SK-N-SH (cell line): ENCODE measurements around the gene TROAP. TPM values are rescaled to one million over a fixed set of nuclear protein-coding genes. Genes with fewer than 3 reads are reported as not detected.

Experiments
- CTCF ChIA-PET: fragments of 300-600, 350-600 bp; formaldehyde crosslinking; extraction: SDS; loops from one replicate; lab custom pipeline; 2021; lab: Yijun Ruan, JAX
- POLR2A ChIA-PET: fragments of 350-600 bp; sonication (Branson Sonifier 250); formaldehyde crosslinking; extraction: SDS; loops from one replicate; lab custom pipeline; 2020; ENCODE audit warnings: antibody characterized with exemption, inconsistent platforms; lab: Yijun Ruan, JAX
- DNase-seq: peaks from one replicate; pipeline ENCODE4 v3.0.0; 2012
- H2AFZ ChIP-seq: fragments of 200-600 bp; sonication (generic); 2 replicates; pipeline ENCODE4 v1.8.1; 2016; ENCODE audit warnings: antibody characterized with exemption, mild to moderate bottlenecking, low read depth
- H3F3A ChIP-seq: fragments of 200-600 bp; sonication (generic); replicated peaks from 2 replicates; pipeline ENCODE3; 2016; ENCODE audit warnings: antibody characterized with exemption, mild to moderate bottlenecking; ENCODE audit not compliant: insufficient read depth
- H3K27ac ChIP-seq, 2 experiments: fragments of 200-500 bp in 1 of 2; fragments of 200-600 bp in 1 of 2; sonication (Bioruptor generic) in 1 of 2; sonication (generic), shearing (Covaris generic) in 1 of 2; 2 replicates each; pipeline versions ENCODE4 v1.5.1 to v1.6.1; 2014 to 2016; ENCODE audit warnings: low read depth in 2 of 2, inconsistent platforms in 1 of 2, low read length in 1 of 2, mild to moderate bottlenecking in 1 of 2, mixed read lengths in 1 of 2
- H3K27me3 ChIP-seq: fragments of 200-600 bp; sonication (generic), shearing (Covaris generic); 2 replicates; pipeline ENCODE4 v1.6.1; 2016; ENCODE audit warnings: mixed run types; ENCODE audit not compliant: insufficient read depth
- H3K36me3 ChIP-seq, 2 experiments: fragments of 200-500 bp in 1 of 2; fragments of 200-600 bp in 1 of 2; sonication (Bioruptor generic) in 1 of 2; sonication (generic) in 1 of 2; replicated peaks in 1 of 2; 2 replicates each; pipeline versions ENCODE3 to v1.5.1; 2014 to 2016; ENCODE audit warnings: low read length in 1 of 2, mild to moderate bottlenecking in 1 of 2; ENCODE audit not compliant: insufficient read depth in 2 of 2, control insufficient read depth in 1 of 2
- H3K4me1 ChIP-seq, 2 experiments: fragments of 200-500 bp in 1 of 2; fragments of 200-600 bp in 1 of 2; sonication (Bioruptor generic) in 1 of 2; sonication (generic), shearing (Covaris generic) in 1 of 2; 2 replicates each; pipeline versions ENCODE4 v1.5.1 to v1.6.1; 2014 to 2016; ENCODE audit warnings: low read depth in 1 of 2, low read length in 1 of 2, mixed run types in 1 of 2; ENCODE audit not compliant: insufficient read depth in 2 of 2, control insufficient read depth in 1 of 2
- H3K4me2 ChIP-seq: fragments of 200-600 bp; sonication (generic), shearing (Covaris generic); 2 replicates; pipeline ENCODE4 v1.6.1; 2017; ENCODE audit warnings: mixed run types
- H3K4me3 ChIP-seq, 2 experiments: fragments of 200-500 bp in 1 of 2; fragments of 200-600 bp in 1 of 2; sonication (Bioruptor generic) in 1 of 2; sonication (generic), shearing (Covaris generic) in 1 of 2; 2 replicates each; pipeline versions ENCODE4 v1.5.1 to v1.8.1; 2014 to 2016; ENCODE audit warnings: low read depth in 2 of 2, inconsistent platforms in 1 of 2, low read length in 1 of 2, mild to moderate bottlenecking in 1 of 2, mixed read lengths in 1 of 2, moderate library complexity in 1 of 2
- H3K79me2 ChIP-seq: fragments of 200-600 bp; sonication (generic); 2 replicates; pipeline ENCODE4 v1.8.1; 2017; ENCODE audit warnings: mild to moderate bottlenecking; ENCODE audit not compliant: insufficient read depth
- H3K9ac ChIP-seq: fragments of 200-600 bp; sonication (generic); 2 replicates; pipeline ENCODE4 v1.6.1; 2017; ENCODE audit warnings: mixed run types
- H3K9me2 ChIP-seq: fragments of 200-600 bp; sonication (generic); 2 replicates; pipeline ENCODE4 v1.6.1; 2017; ENCODE audit warnings: mixed run types
- H3K9me3 ChIP-seq: fragments of 200-600 bp; sonication (generic); 2 replicates; pipeline ENCODE4 v1.6.1; 2017; ENCODE audit warnings: mixed run types, mild to moderate bottlenecking, moderate library complexity
- H4K20me1 ChIP-seq: fragments of 200-600 bp; sonication (generic); 2 replicates; pipeline ENCODE4 v1.6.1; 2017; ENCODE audit warnings: mild to moderate bottlenecking, mixed run types; ENCODE audit not compliant: insufficient read depth
- CHD2 ChIP-seq: fragments of 150-350 bp; IDR thresholded peaks from 2 replicates; pipeline ENCODE4 v1.6.1; 2018; ENCODE audit warnings: low read length; ENCODE audit not compliant: partially characterized antibody
- ELF1 ChIP-seq: IDR thresholded peaks from 2 replicates; pipeline ENCODE4 v1.4.0; 2012
- EZH2phosphoT487 ChIP-seq: fragments of 200-600 bp; sonication (generic); IDR thresholded peaks from 2 replicates; pipeline ENCODE4 v1.6.1; 2017; ENCODE audit warnings: low read depth, mixed run types, mild to moderate bottlenecking, antibody characterized with exemption, moderate library complexity, borderline replicate concordance
- FOXM1 ChIP-seq: IDR thresholded peaks from 2 replicates; pipeline ENCODE4 v1.4.0; 2012; ENCODE audit warnings: low read depth, mild to moderate bottlenecking
- GABPA ChIP-seq: IDR thresholded peaks from 2 replicates; pipeline ENCODE4 v1.4.0; 2012; ENCODE audit warnings: low read depth, mild to moderate bottlenecking
- MXI1 ChIP-seq: IDR thresholded peaks from 2 replicates; pipeline ENCODE4 v1.6.1; 2012; ENCODE audit warnings: mild to moderate bottlenecking, low read depth, low read length, improper control_type of control experiment
- NFIC ChIP-seq: IDR thresholded peaks from 2 replicates; pipeline ENCODE4 v1.4.0; 2012; ENCODE audit warnings: borderline replicate concordance
- RCOR1 ChIP-seq: fragments of 150-350 bp; IDR thresholded peaks from 2 replicates; pipeline ENCODE4 v1.6.1; 2017; ENCODE audit warnings: antibody characterized with exemption, low read length
- RXRA ChIP-seq: IDR thresholded peaks from 2 replicates; pipeline ENCODE4 v1.4.0; 2012; ENCODE audit warnings: low read depth, mild to moderate bottlenecking, borderline replicate concordance
- SIN3A ChIP-seq: IDR thresholded peaks from 2 replicates; pipeline ENCODE4 v1.6.1; 2012; ENCODE audit warnings: low read depth, mild to moderate bottlenecking, low read length, moderate library complexity, borderline replicate concordance
- TAF1 ChIP-seq: IDR thresholded peaks from 2 replicates; pipeline ENCODE4 v1.6.1; 2012; ENCODE audit warnings: low read depth, mild to moderate bottlenecking, low read length, moderate library complexity, borderline replicate concordance
- TEAD4 ChIP-seq: IDR thresholded peaks from 2 replicates; pipeline ENCODE4 v1.4.0; 2012; ENCODE audit warnings: mild to moderate bottlenecking, borderline replicate concordance; ENCODE audit not compliant: insufficient read depth
- YY1 ChIP-seq: IDR thresholded peaks from 2 replicates; pipeline ENCODE4 v1.4.0; 2012; ENCODE audit warnings: low read depth, mild to moderate bottlenecking
- WGBS: methylation state at CpG from one replicate; pipeline ENCODE4 v1.1.6; 2017; ENCODE audit warnings: low lambda C conversion rate; 5-methylcytosine and 5-hydroxymethylcytosine counted together
- polyA plus RNA-seq, 3 experiments: library from polyadenylated mRNA; depleted of rRNA; stranded (reverse); fragments of >200 nt; gene quantifications; 2 replicates each; pipeline ENCODE4 v1.2.3, GENCODE V29; 2012
- TF ChIP-seq, protein P1 (sequence below): IDR thresholded peaks from 2 replicates; pipeline ENCODE4 v1.6.1; 2012; ENCODE audit warnings: mild to moderate bottlenecking, low read depth, low read length, moderate library complexity
- TF ChIP-seq, protein P2 (sequence below): IDR thresholded peaks from 2 replicates; pipeline ENCODE4 v1.4.0; 2012; ENCODE audit warnings: low read depth, borderline replicate concordance
- TF ChIP-seq, protein P3 (sequence below): fragments of 150-350 bp; IDR thresholded peaks from 2 replicates; pipeline ENCODE4 v1.6.1; 2016; ENCODE audit warnings: mild to moderate bottlenecking, low read depth, low read length
- TF ChIP-seq, protein P4 (sequence below): IDR thresholded peaks from 2 replicates; pipeline ENCODE4 v1.4.0; 2012; ENCODE audit warnings: low read depth

The TROAP gene
- polyA plus RNA-seq, 1 of the 3 experiments (the other 2 are of a cell fraction): 26.2 TPM

DNA sequence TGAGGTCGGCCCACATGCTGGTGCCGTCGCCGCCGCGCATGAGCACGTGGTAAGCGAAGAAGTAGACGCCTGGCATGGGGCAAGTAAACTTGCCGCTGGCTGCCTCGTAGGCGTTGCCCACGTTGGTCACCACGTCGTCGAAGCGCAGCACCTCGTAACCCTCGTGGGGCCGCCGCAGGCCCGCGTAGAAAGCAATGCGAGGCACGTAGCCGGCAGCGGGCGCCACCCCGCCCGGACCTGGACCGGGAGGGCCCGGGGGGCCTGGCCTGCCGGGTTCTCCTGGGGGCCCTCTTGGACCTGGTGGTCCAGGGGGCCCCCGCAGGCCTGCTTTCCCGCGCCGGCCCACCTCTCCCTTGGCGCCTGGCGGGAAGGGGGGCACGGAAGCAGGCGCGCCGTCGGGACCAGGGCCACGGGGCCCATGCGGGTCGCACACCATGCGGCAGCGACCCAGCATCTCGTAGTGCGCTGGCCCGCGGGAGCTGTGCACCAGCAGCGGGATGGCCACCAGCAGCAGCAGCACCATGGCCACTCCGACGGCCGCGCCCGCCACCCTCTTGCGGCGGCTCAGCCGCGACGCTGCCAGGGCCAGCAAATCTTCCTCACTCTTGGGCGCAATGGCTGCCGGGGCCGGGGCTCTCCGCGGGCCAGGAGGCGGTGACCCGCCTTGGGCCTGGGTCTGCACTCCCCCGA is 13.0 kb downstream of the TROAP start:
- Histone ChIP-seq H3K79me2 (no peaks in the 10 kb centered on the region), H3K4me3 (peak overlapping the region; percentile 69 to 97), H3K9me3 (no peaks in the 10 kb centered on the region), H3K4me1 (peaks cover 0 to 9% of the 10 kb centered on the region in 2 experiments; a peak in 1 of 4 replicates), H3K36me3 (peaks cover 0 to 4% of the 10 kb centered on the region in 2 experiments), H3F3A (peaks cover 18% of the 10 kb centered on the region), H3K4me2 (peak overlapping the region; percentile 99), H3K27me3 (no peaks in the 10 kb centered on the region), H2AFZ (peak overlapping the region; percentile 98; the same call in 1 of the 2 replicates), H3K9me2 (no peaks in the 10 kb centered on the region), H3K9ac (peak overlapping the region; percentile 77; the same call in 1 of the 2 replicates), H3K27ac (no peak overlapping the region), H4K20me1 (no peaks in the 10 kb centered on the region)
- CTCF ChIA-PET: interaction anchor here (0.6 to 15.9 kb wide), 18 partner anchors 10 to 236 kb away, joined by 3 to 658 read pairs (median 4); partner anchors contain the start of genes DNAJC22, PRPH and TROAP
- 80% methylated on average over 48 of the region's 72 CpGs for WGBS
- POLR2A ChIA-PET: interaction anchor here (0.9 to 2.6 kb wide), 4 partner anchors 11 to 44 kb away, joined by 3 to 8 read pairs (median 6); partner anchors contain the start of genes DNAJC22 and TROAP
- TF ChIP-seq ELF1 (no peak), MXI1 (no peak), TEAD4 (no peak), EZH2phosphoT487 (no peak), NFIC (no peak), YY1 (no peak), RXRA (no peak), GABPA (no peak), SIN3A (no peak), CHD2 (no peak), FOXM1 (no peak), TAF1 (no peak), RCOR1 (no peak)
- TF ChIP-seq, protein P1, sequence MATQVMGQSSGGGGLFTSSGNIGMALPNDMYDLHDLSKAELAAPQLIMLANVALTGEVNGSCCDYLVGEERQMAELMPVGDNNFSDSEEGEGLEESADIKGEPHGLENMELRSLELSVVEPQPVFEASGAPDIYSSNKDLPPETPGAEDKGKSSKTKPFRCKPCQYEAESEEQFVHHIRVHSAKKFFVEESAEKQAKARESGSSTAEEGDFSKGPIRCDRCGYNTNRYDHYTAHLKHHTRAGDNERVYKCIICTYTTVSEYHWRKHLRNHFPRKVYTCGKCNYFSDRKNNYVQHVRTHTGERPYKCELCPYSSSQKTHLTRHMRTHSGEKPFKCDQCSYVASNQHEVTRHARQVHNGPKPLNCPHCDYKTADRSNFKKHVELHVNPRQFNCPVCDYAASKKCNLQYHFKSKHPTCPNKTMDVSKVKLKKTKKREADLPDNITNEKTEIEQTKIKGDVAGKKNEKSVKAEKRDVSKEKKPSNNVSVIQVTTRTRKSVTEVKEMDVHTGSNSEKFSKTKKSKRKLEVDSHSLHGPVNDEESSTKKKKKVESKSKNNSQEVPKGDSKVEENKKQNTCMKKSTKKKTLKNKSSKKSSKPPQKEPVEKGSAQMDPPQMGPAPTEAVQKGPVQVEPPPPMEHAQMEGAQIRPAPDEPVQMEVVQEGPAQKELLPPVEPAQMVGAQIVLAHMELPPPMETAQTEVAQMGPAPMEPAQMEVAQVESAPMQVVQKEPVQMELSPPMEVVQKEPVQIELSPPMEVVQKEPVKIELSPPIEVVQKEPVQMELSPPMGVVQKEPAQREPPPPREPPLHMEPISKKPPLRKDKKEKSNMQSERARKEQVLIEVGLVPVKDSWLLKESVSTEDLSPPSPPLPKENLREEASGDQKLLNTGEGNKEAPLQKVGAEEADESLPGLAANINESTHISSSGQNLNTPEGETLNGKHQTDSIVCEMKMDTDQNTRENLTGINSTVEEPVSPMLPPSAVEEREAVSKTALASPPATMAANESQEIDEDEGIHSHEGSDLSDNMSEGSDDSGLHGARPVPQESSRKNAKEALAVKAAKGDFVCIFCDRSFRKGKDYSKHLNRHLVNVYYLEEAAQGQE: no peak
- TF ChIP-seq, protein P2, sequence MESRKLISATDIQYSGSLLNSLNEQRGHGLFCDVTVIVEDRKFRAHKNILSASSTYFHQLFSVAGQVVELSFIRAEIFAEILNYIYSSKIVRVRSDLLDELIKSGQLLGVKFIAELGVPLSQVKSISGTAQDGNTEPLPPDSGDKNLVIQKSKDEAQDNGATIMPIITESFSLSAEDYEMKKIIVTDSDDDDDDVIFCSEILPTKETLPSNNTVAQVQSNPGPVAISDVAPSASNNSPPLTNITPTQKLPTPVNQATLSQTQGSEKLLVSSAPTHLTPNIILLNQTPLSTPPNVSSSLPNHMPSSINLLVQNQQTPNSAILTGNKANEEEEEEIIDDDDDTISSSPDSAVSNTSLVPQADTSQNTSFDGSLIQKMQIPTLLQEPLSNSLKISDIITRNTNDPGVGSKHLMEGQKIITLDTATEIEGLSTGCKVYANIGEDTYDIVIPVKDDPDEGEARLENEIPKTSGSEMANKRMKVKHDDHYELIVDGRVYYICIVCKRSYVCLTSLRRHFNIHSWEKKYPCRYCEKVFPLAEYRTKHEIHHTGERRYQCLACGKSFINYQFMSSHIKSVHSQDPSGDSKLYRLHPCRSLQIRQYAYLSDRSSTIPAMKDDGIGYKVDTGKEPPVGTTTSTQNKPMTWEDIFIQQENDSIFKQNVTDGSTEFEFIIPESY: no peak
- TF ChIP-seq, protein P3, sequence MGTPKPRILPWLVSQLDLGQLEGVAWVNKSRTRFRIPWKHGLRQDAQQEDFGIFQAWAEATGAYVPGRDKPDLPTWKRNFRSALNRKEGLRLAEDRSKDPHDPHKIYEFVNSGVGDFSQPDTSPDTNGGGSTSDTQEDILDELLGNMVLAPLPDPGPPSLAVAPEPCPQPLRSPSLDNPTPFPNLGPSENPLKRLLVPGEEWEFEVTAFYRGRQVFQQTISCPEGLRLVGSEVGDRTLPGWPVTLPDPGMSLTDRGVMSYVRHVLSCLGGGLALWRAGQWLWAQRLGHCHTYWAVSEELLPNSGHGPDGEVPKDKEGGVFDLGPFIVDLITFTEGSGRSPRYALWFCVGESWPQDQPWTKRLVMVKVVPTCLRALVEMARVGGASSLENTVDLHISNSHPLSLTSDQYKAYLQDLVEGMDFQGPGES: no peak
- TF ChIP-seq, protein P4, sequence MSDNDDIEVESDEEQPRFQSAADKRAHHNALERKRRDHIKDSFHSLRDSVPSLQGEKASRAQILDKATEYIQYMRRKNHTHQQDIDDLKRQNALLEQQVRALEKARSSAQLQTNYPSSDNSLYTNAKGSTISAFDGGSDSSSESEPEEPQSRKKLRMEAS: no peak
- DNase-seq: no peak
